HEK293 (cell line): ENCODE measurements around the gene C17orf67.

ENCODE experiments used
- CTCF ChIA-PET: fragments of 350-600 bp; formaldehyde crosslinking; extraction: SDS; loops from one replicate; lab custom pipeline; 2021; ENCODE audit warnings: antibody characterized with exemption; lab: Yijun Ruan, JAX
- POLR2A ChIA-PET: fragments of 300-600 bp; formaldehyde crosslinking; extraction: SDS; loops from one replicate; lab custom pipeline; 2020; ENCODE audit warnings: antibody characterized with exemption, inconsistent platforms; lab: Yijun Ruan, JAX
- H3K27ac ChIP-seq: fragments of 200-500 bp; sonication (Bioruptor generic); 2 replicates; pipeline ENCODE4 v1.5.1; 2014; ENCODE audit warnings: low read depth, low read length, control low read depth, inconsistent platforms; ENCODE audit errors: extremely low read depth
- H3K36me3 ChIP-seq, 2 experiments: fragments of 200-500 bp in 1 of 2; sonication (Bioruptor generic) in 1 of 2; 1 replicate in 1 of 2; 2 replicates in 1 of 2; pipeline ENCODE4 v1.5.1; 2014 to 2017; ENCODE audit warnings: inconsistent platforms in 2 of 2, low read length in 2 of 2; ENCODE audit not compliant: control insufficient read depth in 2 of 2, insufficient read depth in 1 of 2
- H3K4me1 ChIP-seq: fragments of 200-500 bp; sonication (Bioruptor generic); 2 replicates; pipeline ENCODE4 v1.5.1; 2014; ENCODE audit warnings: mild to moderate bottlenecking, low read length, inconsistent platforms; ENCODE audit not compliant: control insufficient read depth, insufficient read depth
- H3K4me3 ChIP-seq: 2 replicates; pipeline ENCODE4 v1.5.1; 2011; ENCODE audit warnings: low read depth, mild to moderate bottlenecking, control low read depth, low read length, moderate library complexity
- H3K9me3 ChIP-seq: fragments of 200-500 bp; sonication (Bioruptor generic); 2 replicates; pipeline ENCODE4 v1.5.1; 2014; ENCODE audit warnings: low read depth, low read length, inconsistent platforms; ENCODE audit not compliant: control insufficient read depth, insufficient read depth
- GLIS1 ChIP-seq: fragments of 450-650 bp; formaldehyde crosslinking; IDR thresholded peaks from 2 replicates; pipeline ENCODE4 v1.5.1; 2016; ENCODE audit warnings: missing biosample characterization, missing genetic modification characterization
- SP3 ChIP-seq: fragments of 450-650 bp; formaldehyde crosslinking; IDR thresholded peaks from 2 replicates; pipeline ENCODE4 v1.5.1; 2016; ENCODE audit warnings: missing biosample characterization, missing genetic modification characterization
- ZBTB17 ChIP-seq: fragments of 450-650 bp; formaldehyde crosslinking; IDR thresholded peaks from 2 replicates; pipeline ENCODE4 v1.5.1; 2016; ENCODE audit warnings: missing biosample characterization, missing genetic modification characterization
- ZBTB8A ChIP-seq: fragments of 450-650 bp; formaldehyde crosslinking; IDR thresholded peaks from 2 replicates; pipeline ENCODE4 v1.5.1; 2016; ENCODE audit warnings: missing biosample characterization, missing genetic modification characterization
- ZFP37 ChIP-seq: fragments of 450-650 bp; formaldehyde crosslinking; IDR thresholded peaks from 2 replicates; pipeline ENCODE4 v1.5.1; 2016; ENCODE audit warnings: missing biosample characterization, missing genetic modification characterization
- ZNF121 ChIP-seq: fragments of 450-650 bp; formaldehyde crosslinking; IDR thresholded peaks from 2 replicates; pipeline ENCODE4 v1.5.1; 2016; ENCODE audit warnings: missing biosample characterization, missing genetic modification characterization
- ZNF133 ChIP-seq: fragments of 450-650 bp; formaldehyde crosslinking; IDR thresholded peaks from 2 replicates; pipeline ENCODE4 v1.5.1; 2016; ENCODE audit warnings: missing biosample characterization, missing genetic modification characterization
- ZNF169 ChIP-seq: fragments of 450-650 bp; formaldehyde crosslinking; IDR thresholded peaks from 2 replicates; pipeline ENCODE4 v1.5.1; 2016; ENCODE audit warnings: missing biosample characterization, missing genetic modification characterization
- ZNF239 ChIP-seq: fragments of 450-650 bp; formaldehyde crosslinking; IDR thresholded peaks from 2 replicates; pipeline ENCODE4 v1.5.1; 2016; ENCODE audit warnings: missing biosample characterization, missing genetic modification characterization
- ZNF292 ChIP-seq: fragments of 450-650 bp; formaldehyde crosslinking; IDR thresholded peaks from 2 replicates; pipeline ENCODE4 v1.5.1; 2016; ENCODE audit warnings: low read depth, missing biosample characterization, missing genetic modification characterization, borderline replicate concordance
- ZNF404 ChIP-seq: fragments of 450-650 bp; formaldehyde crosslinking; IDR thresholded peaks from 2 replicates; pipeline ENCODE4 v1.5.1; 2017; ENCODE audit warnings: missing biosample characterization, missing genetic modification characterization
- ZNF658 ChIP-seq: fragments of 450-650 bp; formaldehyde crosslinking; IDR thresholded peaks from 2 replicates; pipeline ENCODE4; 2016; ENCODE audit warnings: missing biosample characterization, missing genetic modification characterization
- ZNF660 ChIP-seq: fragments of 450-650 bp; IDR thresholded peaks from 2 replicates; pipeline ENCODE4 v1.5.1; 2018; ENCODE audit warnings: missing biosample characterization, mild to moderate bottlenecking, missing genetic modification characterization
- ZSCAN16 ChIP-seq: fragments of 450-650 bp; formaldehyde crosslinking; IDR thresholded peaks from 2 replicates; pipeline ENCODE4 v1.5.1; 2016; ENCODE audit warnings: missing biosample characterization, missing genetic modification characterization
- TF ChIP-seq, protein P1 (sequence below): fragments of 450-650 bp; formaldehyde crosslinking; IDR thresholded peaks from 2 replicates; pipeline ENCODE4 v1.5.1; 2016; ENCODE audit warnings: missing biosample characterization, missing genetic modification characterization
- TF ChIP-seq, protein P2 (sequence below): fragments of 450-650 bp; formaldehyde crosslinking; IDR thresholded peaks from 2 replicates; pipeline ENCODE4 v1.5.1; 2017; ENCODE audit warnings: missing biosample characterization, mild to moderate bottlenecking, missing genetic modification characterization, moderate library complexity
- TF ChIP-seq, protein P3 (sequence below): fragments of 450-650 bp; IDR thresholded peaks from 2 replicates; pipeline ENCODE4 v1.5.1; 2018; ENCODE audit warnings: missing biosample characterization, mild to moderate bottlenecking, missing genetic modification characterization
- TF ChIP-seq, protein P4 (sequence below): fragments of 450-650 bp; formaldehyde crosslinking; IDR thresholded peaks from 2 replicates; pipeline ENCODE4 v1.5.1; 2017; ENCODE audit warnings: missing biosample characterization, missing genetic modification characterization
- TF ChIP-seq, protein P5 (sequence below): fragments of 450-650 bp; formaldehyde crosslinking; IDR thresholded peaks from 2 replicates; pipeline ENCODE4 v1.5.1; 2016; ENCODE audit warnings: missing biosample characterization, missing genetic modification characterization
- TF ChIP-seq, protein P6 (sequence below): fragments of 450-650 bp; formaldehyde crosslinking; IDR thresholded peaks from 2 replicates; pipeline ENCODE4 v1.5.1; 2016; ENCODE audit warnings: missing biosample characterization, missing genetic modification characterization, borderline replicate concordance

C17orf67 gene

DNA sequence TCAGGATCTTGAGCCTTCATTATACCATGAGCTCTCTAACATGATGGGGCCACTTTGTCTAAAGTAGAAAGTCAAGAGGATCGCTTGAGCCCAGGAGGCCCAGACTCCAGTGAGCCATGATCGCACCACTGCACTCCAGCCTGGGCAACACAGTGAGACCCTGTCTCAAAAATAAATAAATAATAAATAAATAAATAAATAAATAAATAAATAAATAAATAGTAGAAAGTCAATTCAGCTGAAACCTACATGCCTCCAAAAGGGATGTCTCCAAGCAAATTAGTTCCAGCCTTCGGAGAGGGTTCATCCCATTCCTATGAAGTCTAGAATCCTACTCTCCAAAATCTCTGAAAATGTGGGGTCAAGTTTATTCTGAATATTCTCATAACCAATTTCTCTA, 26.0 kb downstream of the C17orf67 start (continued):
- TF ChIP-seq, protein P1, sequence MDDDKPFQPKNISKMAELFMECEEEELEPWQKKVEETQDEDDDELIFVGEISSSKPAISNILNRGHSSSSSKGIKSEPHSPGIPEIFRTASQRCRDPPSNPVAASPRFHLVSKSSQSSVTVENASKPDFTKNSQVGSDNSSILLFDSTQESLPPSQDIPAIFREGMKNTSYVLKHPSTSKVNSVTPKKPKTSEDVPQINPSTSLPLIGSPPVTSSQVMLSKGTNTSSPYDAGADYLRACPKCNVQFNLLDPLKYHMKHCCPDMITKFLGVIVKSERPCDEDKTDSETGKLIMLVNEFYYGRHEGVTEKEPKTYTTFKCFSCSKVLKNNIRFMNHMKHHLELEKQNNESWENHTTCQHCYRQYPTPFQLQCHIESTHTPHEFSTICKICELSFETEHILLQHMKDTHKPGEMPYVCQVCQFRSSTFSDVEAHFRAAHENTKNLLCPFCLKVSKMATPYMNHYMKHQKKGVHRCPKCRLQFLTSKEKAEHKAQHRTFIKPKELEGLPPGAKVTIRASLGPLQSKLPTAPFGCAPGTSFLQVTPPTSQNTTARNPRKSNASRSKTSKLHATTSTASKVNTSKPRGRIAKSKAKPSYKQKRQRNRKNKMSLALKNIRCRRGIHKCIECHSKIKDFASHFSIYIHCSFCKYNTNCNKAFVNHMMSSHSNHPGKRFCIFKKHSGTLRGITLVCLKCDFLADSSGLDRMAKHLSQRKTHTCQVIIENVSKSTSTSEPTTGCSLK, result no peak
- TF ChIP-seq GLIS1 (tag by site-specific recombination) (no peak), ZNF660 (tag by site-specific recombination) (no peak), SP3 (tag by site-specific recombination) (0 out of 2 replicates have a peak, but pooled peaks have one; percentile 15), ZNF292 (tag by site-specific recombination) (no peak), ZNF133 (no peak), ZNF121 (tag by site-specific recombination) (0 out of 2 replicates have a peak, but pooled peaks have one; percentile 24), ZBTB8A (tag by site-specific recombination) (peak; percentile 66)
- TF ChIP-seq, protein P2, sequence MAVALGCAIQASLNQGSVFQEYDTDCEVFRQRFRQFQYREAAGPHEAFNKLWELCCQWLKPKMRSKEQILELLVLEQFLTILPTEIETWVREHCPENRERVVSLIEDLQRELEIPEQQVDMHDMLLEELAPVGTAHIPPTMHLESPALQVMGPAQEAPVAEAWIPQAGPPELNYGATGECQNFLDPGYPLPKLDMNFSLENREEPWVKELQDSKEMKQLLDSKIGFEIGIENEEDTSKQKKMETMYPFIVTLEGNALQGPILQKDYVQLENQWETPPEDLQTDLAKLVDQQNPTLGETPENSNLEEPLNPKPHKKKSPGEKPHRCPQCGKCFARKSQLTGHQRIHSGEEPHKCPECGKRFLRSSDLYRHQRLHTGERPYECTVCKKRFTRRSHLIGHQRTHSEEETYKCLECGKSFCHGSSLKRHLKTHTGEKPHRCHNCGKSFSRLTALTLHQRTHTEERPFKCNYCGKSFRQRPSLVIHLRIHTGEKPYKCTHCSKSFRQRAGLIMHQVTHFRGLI (tag by site-specific recombination), result no peak
- TF ChIP-seq, protein P3, sequence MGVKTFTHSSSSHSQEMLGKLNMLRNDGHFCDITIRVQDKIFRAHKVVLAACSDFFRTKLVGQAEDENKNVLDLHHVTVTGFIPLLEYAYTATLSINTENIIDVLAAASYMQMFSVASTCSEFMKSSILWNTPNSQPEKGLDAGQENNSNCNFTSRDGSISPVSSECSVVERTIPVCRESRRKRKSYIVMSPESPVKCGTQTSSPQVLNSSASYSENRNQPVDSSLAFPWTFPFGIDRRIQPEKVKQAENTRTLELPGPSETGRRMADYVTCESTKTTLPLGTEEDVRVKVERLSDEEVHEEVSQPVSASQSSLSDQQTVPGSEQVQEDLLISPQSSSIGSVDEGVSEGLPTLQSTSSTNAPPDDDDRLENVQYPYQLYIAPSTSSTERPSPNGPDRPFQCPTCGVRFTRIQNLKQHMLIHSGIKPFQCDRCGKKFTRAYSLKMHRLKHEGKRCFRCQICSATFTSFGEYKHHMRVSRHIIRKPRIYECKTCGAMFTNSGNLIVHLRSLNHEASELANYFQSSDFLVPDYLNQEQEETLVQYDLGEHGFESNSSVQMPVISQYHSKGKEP, result no peak
- TF ChIP-seq, protein P4, sequence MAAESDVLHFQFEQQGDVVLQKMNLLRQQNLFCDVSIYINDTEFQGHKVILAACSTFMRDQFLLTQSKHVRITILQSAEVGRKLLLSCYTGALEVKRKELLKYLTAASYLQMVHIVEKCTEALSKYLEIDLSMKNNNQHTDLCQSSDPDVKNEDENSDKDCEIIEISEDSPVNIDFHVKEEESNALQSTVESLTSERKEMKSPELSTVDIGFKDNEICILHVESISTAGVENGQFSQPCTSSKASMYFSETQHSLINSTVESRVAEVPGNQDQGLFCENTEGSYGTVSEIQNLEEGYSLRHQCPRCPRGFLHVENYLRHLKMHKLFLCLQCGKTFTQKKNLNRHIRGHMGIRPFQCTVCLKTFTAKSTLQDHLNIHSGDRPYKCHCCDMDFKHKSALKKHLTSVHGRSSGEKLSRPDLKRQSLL (tag by site-specific recombination), result no peak
- TF ChIP-seq, protein P5, sequence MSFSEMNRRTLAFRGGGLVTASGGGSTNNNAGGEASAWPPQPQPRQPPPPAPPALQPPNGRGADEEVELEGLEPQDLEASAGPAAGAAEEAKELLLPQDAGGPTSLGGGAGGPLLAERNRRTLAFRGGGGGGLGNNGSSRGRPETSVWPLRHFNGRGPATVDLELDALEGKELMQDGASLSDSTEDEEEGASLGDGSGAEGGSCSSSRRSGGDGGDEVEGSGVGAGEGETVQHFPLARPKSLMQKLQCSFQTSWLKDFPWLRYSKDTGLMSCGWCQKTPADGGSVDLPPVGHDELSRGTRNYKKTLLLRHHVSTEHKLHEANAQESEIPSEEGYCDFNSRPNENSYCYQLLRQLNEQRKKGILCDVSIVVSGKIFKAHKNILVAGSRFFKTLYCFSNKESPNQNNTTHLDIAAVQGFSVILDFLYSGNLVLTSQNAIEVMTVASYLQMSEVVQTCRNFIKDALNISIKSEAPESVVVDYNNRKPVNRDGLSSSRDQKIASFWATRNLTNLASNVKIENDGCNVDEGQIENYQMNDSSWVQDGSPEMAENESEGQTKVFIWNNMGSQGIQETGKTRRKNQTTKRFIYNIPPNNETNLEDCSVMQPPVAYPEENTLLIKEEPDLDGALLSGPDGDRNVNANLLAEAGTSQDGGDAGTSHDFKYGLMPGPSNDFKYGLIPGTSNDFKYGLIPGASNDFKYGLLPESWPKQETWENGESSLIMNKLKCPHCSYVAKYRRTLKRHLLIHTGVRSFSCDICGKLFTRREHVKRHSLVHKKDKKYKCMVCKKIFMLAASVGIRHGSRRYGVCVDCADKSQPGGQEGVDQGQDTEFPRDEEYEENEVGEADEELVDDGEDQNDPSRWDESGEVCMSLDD (tag by site-specific recombination), result no peak
- TF ChIP-seq, all 188 proteins: peak for 15

DNA sequence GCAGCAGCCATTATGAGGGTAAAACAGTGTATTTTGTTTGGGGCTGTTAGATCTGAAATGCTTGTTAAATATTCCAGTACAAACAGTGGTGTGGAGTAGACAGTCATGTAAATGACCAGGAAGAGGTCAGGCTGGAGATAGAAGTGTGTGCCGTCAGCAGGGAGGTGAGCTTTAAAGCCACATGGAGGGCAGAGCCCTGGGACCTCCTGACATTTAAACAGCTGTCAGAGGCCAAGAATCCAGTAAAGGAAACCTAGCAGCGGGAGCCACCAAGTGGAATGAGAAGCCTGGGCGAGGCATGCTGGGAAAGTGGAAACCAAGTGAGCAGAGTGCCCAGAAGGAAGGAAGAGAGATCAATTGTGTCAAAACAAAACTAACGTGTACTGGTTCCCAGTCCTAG, 26.8 kb downstream of the C17orf67 start:
- CTCF ChIA-PET, result interaction anchor here (1.2 to 1.3 kb wide), 2 partner anchors 11 to 13 kb away, joined by 4 to 5 read pairs; no protein-coding TSS in a partner anchor
- POLR2A ChIA-PET, result no interaction called here
- TF ChIP-seq ZFP37 (tag by site-specific recombination), result no peak
- no peak for TF ChIP-seq ZNF658
- no peak for TF ChIP-seq ZBTB17 (tag by site-specific recombination)
- no peak for TF ChIP-seq ZNF239 (tag by site-specific recombination)
- no peak for TF ChIP-seq ZNF404
- TF ChIP-seq ZSCAN16, result no peak
- no peak for TF ChIP-seq ZNF292 (tag by site-specific recombination)
- TF ChIP-seq, protein P6, sequence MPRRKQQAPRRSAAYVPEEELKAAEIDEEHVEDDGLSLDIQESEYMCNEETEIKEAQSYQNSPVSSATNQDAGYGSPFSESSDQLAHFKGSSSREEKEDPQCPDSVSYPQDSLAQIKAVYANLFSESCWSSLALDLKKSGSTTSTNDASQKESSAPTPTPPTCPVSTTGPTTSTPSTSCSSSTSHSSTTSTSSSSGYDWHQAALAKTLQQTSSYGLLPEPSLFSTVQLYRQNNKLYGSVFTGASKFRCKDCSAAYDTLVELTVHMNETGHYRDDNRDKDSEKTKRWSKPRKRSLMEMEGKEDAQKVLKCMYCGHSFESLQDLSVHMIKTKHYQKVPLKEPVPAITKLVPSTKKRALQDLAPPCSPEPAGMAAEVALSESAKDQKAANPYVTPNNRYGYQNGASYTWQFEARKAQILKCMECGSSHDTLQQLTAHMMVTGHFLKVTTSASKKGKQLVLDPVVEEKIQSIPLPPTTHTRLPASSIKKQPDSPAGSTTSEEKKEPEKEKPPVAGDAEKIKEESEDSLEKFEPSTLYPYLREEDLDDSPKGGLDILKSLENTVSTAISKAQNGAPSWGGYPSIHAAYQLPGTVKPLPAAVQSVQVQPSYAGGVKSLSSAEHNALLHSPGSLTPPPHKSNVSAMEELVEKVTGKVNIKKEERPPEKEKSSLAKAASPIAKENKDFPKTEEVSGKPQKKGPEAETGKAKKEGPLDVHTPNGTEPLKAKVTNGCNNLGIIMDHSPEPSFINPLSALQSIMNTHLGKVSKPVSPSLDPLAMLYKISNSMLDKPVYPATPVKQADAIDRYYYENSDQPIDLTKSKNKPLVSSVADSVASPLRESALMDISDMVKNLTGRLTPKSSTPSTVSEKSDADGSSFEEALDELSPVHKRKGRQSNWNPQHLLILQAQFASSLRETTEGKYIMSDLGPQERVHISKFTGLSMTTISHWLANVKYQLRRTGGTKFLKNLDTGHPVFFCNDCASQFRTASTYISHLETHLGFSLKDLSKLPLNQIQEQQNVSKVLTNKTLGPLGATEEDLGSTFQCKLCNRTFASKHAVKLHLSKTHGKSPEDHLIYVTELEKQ (tag by site-specific recombination), result no peak
- TF ChIP-seq ZNF169, result no peak
- TF ChIP-seq, all 188 proteins: peak for 0
- Histone ChIP-seq H3K4me1 (no peaks in the 10 kb centered on the region), H3K4me3 (no peak overlapping the region), H3K27ac (no peak overlapping the region), H3K9me3 (no peaks in the 10 kb centered on the region), H3K36me3 (no peaks in the 10 kb centered on the region)
